GM21737 (cell line): ENCODE results near the gene BTBD9.
A peak's percentile ranks its signal among the peaks of the same experiment; 100 is the strongest.

Experiments
- ATAC-seq: cut with Tn5 transposase; IDR thresholded peaks from one replicate; pipeline ENCODE4 v1.9.1; 2021; ENCODE audit warnings: mild to moderate bottlenecking, moderate library complexity; ENCODE audit not compliant: unreplicated experiment

The BTBD9 gene

DNA sequence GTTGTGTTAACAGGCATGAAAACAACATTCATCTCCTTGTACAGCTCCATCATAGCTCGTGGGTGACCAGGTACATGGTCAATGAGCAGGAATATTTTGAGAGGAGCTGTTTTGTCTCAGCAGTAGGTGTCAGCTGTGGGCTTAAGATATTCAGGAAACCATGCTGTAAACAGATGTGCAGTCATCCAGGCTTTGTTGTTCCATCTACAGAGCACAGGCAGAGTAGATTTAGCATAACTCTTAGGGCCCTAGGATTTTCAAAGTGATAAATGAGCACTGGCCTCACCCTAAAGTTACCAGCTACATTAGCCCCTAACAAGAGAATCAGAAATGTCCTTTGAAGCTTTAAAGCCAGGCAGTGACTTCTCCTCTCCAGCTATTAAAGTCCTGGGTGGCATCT lies 154.2 kb downstream of the BTBD9 start:
- ATAC-seq: no peak

DNA sequence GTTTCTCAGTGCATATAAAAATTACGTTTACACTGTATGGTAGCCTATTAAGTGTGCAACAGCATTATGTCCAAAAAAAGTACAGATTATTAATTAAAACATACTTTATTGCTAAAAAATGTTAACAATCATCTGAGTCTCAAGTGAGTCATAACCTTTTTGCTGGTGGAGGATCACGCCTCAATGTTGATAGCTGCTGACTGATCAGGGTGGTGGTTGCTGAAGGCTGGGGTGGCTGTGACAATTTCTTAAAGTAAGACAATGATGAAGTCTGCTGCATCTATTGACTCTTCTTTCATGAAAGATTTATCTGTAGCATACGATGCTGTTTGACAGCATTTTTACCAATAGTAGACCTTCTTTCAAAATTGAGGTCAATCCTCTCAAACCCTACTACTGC lies 155.1 kb downstream of the BTBD9 start:
- ATAC-seq: no peak

DNA sequence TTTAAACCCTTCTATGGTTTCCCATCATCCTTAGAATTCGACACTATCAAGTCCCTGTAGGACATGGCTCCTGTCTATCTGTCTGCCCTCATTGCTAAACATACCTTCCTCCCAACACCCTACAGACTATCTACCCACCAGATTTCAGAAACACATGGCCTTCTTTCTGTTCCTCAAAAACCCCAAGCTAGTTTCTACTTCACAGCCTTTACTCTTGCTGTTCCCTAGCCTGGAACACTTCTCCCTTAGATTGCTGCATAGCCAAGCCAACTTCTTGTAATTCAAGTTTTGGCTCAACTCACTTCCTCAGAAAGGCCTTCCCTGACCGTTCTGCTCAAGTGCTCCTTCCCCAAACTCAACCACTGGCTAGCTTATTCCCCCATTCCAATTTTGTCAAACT lies 156.2 kb downstream of the BTBD9 start:
- peak; percentile 62 for ATAC-seq

DNA sequence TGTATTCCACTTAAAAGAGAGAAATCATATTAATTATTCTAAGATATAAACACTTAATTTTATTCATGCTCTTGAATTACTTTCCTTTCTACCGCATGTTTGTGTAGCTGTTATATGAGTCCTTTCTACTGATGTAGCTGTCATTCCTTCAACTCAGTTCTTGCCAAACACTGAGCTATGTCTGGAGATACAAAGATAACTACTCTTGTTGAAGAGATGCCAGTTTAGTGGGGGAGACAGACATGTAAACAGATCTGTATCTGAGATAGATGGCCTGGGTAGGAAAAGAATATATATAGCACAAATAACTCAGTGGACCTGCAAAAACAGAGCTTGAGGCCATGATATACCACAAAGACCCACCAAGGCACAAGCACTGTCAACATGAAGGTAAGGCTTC lies 157.3 kb downstream of the BTBD9 start:
- no peak for ATAC-seq

DNA sequence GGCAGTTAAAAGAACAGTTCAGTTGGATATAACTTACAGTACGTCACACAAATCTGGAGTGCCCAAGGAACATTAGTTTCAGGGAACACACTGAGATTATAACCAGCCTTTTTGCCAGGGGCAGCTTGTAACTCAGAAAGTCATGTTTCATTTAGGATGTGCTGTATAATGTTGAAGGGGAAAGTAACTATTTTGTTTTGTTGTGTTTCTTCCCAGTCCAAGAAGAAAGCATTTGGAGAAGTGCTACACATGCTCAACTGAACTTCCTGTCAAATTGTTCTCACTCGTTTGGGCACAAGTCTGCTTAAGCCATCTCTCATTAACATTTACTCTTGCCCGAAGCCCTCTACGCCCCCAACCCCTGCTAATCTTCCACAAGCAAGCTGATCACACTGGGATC lies 157.9 kb downstream of the BTBD9 start:
- no peak for ATAC-seq

DNA sequence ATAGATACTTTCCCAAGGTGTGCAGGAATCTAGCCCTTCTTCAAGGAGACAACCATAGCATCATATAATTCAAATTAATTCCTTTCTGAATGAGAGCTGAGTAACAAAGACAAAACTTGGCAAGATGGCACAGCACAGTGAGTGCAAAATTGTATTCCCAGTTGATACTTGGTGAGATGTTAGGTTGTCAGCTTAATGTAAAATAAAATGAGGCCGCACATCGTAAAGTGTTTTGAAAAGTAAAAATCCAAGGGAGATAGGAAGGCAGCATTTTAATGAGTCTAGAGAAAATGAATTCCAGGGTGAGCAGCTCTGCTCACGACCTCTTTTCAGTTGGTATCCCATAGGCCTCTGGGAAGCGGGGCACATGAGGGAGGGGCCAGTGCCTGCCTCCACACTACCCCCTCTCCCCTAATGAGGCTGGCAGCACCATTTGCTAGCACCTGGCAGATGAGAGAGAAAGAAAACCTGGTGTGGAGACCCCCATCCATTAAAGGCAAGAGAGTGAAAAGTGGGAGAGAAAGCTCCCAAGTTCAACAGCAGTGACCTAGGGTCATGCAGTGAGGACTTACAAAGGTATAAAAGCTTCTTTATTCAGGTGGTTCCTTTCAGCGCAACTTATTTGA lies 158.4 kb downstream of the BTBD9 start:
- ATAC-seq: no peak

DNA sequence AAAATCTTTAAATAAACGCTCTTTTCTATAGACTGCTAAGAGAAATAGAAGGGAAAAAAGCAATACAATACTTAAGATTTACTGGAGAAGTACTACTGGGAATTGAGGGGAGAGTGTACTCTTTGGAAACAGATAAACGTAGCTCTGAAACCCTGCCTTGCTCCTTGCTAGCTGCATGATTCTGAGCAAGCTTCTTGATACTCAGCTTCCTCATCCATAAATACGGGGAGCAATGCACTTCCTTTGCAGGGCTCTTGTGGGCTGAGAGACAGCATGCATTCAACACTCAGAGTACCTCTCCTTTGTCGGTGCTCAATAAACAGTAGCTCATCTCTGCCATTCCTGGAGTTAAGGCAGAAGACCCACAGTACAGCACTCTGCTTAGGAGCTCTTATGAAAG lies 159.7 kb downstream of the BTBD9 start:
- ATAC-seq: no peak

DNA sequence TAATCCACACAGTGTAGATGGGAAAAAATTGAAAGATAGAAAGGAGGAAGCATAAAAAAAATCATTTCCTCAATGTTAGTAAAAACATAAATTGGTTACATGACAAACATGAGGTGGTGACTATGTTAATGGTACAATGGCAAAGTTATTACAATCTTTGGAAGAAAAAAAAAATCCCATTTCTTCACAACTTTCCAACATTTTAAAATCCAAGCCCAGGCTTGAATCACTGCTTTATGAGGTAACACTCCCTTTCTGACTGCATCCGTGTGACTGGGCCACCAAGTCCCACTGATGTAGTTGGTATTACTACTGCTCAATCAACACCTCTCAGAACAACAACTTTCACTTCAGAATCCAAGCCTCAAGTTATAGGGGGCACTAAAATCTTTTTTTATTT lies 160.4 kb downstream of the BTBD9 start:
- ATAC-seq: no peak

DNA sequence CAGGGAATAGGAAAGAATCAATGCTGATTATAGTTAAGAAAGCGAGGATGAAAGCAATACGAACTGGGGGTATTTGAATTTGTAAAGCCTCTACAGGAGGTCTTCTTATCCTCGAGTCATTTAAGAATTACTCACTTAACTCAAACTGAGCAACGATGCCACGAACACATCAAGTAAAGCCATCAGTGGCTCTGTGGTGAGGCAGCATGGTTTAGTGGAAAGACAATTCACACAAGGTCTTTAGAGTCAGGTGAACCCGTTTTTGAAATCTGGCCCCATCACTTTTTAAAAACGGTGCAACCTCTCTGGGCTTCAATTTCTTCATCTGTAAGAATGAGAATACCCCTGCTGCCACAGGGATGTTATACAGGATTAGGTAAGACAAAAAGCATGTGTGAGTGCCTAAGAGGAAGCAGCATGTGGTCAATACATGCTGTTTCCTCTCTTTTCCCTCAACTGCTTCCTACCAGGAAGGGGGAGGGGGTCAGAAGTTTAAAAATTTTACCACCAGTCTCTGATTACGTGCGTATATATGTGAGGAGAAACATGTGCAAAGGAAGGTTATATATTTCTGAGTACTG lies 162.0 kb downstream of the BTBD9 start:
- no peak for ATAC-seq

DNA sequence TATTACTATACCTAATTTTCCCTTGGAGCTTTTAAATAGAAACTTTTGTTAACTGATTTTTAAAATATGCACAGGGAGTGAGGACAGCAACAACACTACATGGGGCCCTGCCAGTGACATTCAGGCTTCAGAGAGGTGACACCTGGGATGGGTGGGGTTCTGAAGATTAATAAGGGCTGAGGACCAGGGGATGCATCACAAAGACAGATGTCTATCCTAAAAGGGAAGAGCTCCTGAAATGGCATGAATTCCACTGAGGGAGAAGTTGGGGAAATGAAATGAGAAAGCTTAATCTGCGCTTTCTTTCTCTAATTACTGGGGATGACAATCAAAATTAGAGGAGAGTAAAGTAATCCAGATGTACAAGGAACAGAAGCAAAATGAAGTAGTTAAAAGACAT lies 162.8 kb downstream of the BTBD9 start:
- no peak for ATAC-seq

DNA sequence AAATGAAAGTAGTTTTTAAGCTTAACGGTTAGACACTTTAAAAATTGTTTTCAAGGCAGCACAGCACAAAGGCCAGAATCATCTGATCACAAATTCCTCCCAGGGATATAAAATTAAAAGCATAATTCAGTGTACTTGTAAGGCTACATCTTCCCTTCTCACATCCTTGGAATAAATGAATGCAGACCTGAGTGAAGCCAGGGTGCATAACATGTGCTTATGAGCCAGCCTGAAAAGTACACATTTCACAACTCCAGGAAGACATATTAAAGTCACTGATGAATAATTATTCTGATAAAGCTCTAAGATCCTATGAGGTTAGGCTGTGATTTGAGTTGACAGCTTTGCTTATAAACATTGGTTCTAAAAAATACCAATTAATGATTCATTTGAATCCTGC lies 163.6 kb downstream of the BTBD9 start:
- no peak for ATAC-seq

DNA sequence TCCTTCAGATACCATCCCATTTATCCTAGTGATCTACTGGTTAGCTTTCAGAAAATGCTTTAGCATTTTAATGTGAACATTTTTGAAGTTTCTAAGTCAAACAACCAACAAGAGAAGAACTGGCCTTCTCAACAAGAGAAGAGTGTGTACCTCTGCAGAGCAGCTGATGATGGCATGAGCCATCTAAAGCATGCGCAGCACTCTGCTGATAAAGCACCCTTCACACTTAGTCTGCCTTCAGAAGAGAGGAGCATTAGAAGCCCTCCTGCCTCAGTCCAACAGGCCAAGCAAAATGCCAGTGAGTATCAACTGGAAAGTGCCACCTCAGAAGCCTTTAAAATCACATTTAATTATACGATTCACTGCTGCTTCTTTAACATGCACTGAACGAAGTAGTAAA lies 169.2 kb downstream of the BTBD9 start:
- ATAC-seq: no peak

DNA sequence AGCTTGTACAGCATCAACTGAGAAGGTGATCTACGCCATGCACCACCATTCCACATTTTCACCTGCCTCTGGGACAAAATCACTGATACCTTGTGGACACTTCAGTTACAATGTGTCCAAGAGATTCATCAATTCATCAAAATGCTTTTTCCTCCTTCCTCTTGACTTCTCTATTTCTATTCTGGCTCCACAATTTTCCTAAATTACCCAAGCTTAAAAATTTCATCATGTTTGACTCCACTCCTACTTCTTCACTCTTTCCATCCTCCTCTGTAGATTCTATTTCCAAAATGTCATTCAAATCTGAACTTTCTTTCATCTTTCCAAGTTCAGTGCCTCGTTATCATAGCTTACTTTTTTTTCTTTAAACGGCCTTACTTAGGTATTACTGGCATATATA lies 172.2 kb downstream of the BTBD9 start:
- no peak for ATAC-seq

DNA sequence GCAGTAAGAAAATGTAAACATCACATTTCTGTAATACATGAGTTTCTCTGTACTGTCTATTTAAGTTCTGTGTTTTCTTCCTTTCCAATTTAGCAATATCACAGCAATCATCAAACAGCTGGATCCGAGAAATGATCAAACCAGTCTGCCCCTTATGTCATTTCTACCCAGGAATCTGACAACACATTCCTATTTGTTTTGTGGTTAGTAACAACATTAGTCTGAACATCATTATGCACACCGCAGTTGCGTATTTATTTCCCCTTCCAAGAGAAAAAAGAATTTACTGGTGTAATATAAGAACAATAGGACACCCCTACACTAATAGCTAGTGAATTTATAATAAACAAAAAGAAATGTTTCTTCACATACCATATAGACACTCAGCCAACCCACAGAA lies 179.5 kb downstream of the BTBD9 start:
- ATAC-seq: no peak

DNA sequence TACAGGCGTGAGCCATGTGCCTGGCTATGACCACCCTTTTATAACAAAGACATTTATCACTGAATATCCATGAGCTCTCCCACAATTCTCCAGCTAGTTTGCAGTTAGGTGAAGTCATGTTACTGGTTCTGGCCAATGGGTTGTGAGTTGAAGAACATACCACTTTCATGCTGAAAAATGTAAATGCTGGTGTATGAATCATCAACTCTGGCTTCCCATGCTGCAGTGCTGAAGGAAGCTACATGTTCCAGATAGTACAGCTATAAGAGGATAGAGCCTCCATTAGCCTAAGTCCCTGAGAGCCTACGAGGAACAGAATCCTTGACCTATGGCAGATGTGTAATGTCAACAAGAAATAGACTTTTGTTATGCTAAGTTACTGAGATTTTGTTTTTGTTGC lies 180.4 kb downstream of the BTBD9 start:
- no peak for ATAC-seq

DNA sequence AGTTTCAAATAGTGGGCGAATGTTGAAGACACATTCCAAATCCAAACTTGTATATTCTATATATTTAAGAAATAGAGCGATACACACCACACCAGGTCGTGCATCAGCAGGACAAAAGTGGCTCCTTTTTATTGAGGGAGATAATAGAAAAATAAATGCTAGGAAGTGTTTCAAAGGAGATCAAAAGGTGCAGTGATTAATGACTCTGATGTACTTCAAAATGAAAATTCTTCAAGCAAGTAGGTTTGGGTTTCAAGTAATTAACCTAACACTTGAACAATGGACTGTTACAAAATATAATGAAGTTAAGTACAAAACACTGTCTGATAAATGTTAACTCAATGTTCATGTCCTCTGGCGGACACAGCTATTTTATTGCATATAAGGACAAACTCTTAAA lies 185.9 kb downstream of the BTBD9 start:
- no peak for ATAC-seq

DNA sequence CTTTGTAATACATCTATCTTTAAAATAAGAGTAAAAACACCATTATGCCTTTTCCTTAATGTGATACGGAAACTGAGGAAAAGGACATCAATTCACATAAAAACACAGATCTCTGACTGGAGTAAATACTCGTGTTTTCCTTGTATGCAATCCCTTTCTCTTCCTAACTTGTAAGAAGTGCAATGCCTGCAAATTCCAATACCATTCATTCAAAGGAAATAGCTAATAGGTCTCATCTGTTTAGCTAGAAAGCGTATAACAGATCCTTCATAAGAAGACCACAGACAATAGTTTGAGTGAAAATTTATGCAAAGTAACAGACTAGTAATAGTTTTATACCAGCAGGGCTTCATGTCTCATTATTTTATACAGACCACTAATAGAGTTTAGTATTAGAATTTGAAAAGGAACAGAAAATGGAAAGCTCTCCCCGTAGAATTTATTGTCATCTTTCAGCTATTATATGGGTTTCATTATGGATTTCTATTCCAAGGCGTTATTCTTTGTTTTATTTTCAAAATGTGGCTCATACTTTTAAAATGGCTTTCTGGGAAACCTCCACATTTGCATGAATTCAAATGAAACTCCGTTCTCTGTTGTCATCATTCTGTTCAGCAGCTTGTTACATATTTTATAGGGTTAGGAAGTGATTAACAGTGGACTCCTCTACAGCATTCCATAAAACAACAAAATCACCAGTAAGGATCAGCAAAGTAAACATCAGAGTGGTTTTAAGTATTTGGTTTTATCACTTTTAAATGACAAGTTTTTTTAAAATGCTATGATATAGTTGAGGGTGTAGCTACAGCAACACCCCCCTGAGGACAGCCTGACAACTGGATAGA lies 186.7 kb downstream of the BTBD9 start:
- no peak for ATAC-seq

DNA sequence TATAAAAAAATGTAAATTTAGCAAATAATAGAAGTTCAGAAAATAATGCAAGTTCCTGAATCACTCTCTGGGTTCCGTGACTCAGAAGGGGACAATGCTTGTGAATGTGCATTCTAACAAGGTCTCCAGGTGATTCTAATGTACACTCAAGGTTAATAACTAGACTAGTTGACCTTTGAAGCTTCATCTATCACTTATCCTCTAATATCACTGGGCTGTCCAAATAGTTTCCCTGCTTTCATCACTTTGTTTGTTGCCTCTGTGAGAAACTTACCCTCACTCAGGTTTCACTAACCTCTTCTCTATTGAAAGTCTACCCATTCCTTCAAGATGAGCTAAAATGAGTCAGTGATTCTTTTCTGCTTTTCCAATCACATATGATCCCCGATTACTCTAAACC lies 189.0 kb downstream of the BTBD9 start:
- no peak for ATAC-seq

DNA sequence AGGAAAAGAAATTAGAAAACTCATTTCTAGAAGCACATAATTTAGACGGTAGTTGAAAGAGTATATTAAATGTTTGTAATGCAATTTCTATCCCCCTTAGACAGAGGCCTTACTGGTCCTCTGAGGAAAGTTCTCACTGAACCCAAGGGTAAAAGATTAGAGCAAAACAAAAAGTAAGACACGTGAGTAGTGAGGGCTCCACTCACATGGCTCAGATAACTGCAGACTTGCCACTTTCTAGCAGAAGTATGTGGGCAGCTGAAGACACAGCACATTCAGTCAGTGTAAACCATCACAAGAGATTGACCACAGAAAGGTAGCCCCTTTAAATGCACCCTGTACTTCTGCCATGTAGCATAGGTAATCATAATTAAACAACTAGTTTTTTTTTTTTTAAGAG lies 193.8 kb downstream of the BTBD9 start:
- no peak for ATAC-seq

DNA sequence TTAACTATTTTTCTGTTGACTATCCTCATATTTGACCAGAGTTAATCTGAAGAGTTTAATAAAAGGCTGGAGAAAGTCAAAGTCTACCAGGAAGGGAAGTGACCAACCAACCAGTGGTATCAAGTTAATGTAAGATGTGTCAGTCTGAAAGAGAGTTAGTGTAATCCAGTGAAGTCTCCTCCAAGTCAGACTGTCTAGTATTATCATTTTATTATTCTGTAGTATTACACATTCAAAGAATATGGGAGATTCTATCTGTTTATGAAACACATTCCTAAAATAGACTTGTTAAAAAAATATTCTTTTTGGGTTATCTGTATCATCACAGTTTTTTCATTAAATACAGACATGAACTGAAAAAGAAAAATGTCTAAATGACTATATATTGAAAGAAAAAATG lies 194.4 kb downstream of the BTBD9 start:
- ATAC-seq: no peak

DNA sequence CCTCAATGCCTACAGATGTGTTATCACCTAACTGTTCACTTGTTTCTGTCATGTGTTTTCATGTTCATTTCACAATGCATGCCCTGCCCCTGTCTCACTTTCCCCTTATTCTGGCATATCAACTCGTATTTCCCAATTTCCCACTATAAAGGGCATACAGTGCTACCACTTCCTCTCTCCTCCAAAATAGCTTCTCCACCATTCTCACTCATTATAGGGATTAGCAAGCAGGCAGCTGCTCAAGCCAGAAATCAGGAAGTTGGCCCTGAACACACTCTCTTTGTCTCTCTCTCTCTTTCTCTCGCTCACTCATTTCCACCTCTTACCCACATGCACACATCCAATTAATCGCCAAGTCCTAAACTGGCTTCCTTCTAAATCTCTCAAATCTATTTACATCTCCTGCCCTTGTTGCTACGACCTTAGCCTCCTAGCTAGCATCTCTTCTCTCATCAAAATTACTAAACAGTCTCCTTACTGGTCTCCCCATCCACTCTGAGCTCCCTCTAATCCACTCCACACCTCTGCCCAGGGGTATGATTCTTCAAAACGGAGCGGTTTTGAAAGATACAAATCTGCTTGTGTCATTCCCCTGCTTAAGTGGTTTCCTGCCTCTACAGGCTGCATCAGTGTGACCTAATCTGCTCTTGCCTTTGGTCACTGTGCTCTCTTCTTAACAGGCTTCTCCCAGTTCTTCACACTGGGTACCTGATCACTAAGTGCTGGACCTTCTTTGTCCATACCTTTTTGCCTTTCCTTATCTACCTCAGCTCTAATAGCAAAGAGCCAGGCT lies 196.2 kb downstream of the BTBD9 start:
- ATAC-seq: no peak

DNA sequence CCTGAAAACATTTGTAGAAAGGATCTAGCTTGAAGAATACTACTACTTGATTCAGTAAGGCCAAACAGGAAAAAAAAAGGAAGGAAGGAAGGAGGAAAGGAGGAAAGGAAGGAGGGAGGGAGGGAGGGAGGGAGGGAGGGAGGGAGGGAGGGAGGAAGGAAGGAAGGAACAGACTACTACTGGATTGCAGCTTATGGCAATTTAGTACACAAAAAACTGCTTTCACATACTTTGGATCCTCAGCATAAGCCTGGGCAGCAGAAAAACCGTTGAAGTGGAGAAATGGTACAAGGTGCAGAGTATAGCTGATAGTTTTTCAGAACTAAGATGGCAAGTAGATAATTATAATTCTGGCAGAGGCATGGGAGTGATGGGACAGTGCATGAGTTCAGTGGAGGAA lies 201.6 kb downstream of the BTBD9 start:
- no peak for ATAC-seq
